Body of pancreas (tissue), 4 donors: Measurements from ENCODE around the gene EIF5B. TPM values are rescaled to one million over a fixed set of nuclear protein-coding genes. Genes with fewer than 3 reads are reported as not detected.

Experiments used
- ATAC-seq: fragments of 150-250 bp; one replicate; pipeline ENCODE4 v1.9.1; 2016
- DNase-seq, 4 donors: peaks; one replicate each; pipeline ENCODE4 v3.0.0-alpha.2; 2019
- H3K27ac ChIP-seq, 4 donors: fragments of 200-600 bp; sonication (generic); 1 replicate in 3 of 4; 2 replicates in 1 of 4; pipeline versions ENCODE4 v1.5.1 to v1.6.1; 2016 to 2019; ENCODE audit warnings: mild to moderate bottlenecking in 1 of 4, mixed read lengths in 1 of 4, moderate library complexity in 1 of 4
- H3K27me3 ChIP-seq, 2 donors: fragments of 200-600 bp; sonication (generic); one replicate each; pipeline ENCODE4 v1.6.0; 2016; ENCODE audit warnings: mild to moderate bottlenecking in 1 of 2
- H3K36me3 ChIP-seq, 2 donors: fragments of 200-600 bp; sonication (generic); replicated peaks in 1 of 2; 2 replicates each; pipeline ENCODE4 v1.5.1; 2016; ENCODE audit warnings: low read depth in 2 of 2; ENCODE audit not compliant: insufficient read depth in 1 of 2
- H3K4me1 ChIP-seq: fragments of 200-600 bp; sonication (generic); one replicate; pipeline ENCODE4 v1.6.0; 2016
- H3K4me3 ChIP-seq, 2 donors: fragments of 200-600 bp; sonication (generic); 1 replicate in 1 of 2; 2 replicates in 1 of 2; pipeline ENCODE4 v1.5.1; 2016 to 2019
- H3K9me3 ChIP-seq, 3 donors: fragments of 200-600 bp; sonication (generic); 1 replicate in 2 of 3; 2 replicates in 1 of 3; pipeline ENCODE4 v1.5.1; 2016
- POLR2A ChIP-seq, 3 donors: fragments of 450-650 bp; IDR thresholded peaks; one replicate each; pipeline ENCODE4 v1.6.1; 2016; ENCODE audit warnings: antibody characterized with exemption in 3 of 3, mild to moderate bottlenecking in 2 of 3
- WGBS, 2 donors: methylation state at CpG; one replicate each; pipeline ENCODE4 v1.1.5; 2017; 5-methylcytosine and 5-hydroxymethylcytosine counted together
- intact Hi-C: fragments of 100-400 bp; cut with DNase I; formaldehyde crosslinking; loops from one replicate; pipeline ENCODE4 v1.15.1; 2023
- total RNA-seq, 2 donors: library from RNA; depleted of rRNA; stranded (reverse); fragments of >200 nt; gene quantifications; one replicate each; pipeline ENCODE4 v1.1.0, GENCODE V29; 2016
- TF ChIP-seq, protein P1 (sequence below), 7 experiments: fragments of 450-650 bp in 4 of 7; fragments of 200-600 bp in 3 of 7; sonication (generic) in 3 of 7; IDR thresholded peaks; one replicate each; pipeline ENCODE4 v1.5.1; 2016 to 2019; ENCODE audit warnings: antibody characterized with exemption in 7 of 7

EIF5B gene
- total RNA-seq, 2 donors from 2014 or later: 26.7 to 31.0 TPM

- Histone ChIP-seq H3K27ac (no peak overlapping the region), H3K27me3 (no peaks in the 10 kb centered on the region), H3K9me3 (no peaks in the 10 kb centered on the region), H3K4me3 (no peak overlapping the region), H3K4me1 (peaks cover 10% of the 10 kb centered on the region), H3K36me3 (peaks cover 0 to 37% of the 10 kb centered on the region in 2 donors)
- TF ChIP-seq, protein P1, sequence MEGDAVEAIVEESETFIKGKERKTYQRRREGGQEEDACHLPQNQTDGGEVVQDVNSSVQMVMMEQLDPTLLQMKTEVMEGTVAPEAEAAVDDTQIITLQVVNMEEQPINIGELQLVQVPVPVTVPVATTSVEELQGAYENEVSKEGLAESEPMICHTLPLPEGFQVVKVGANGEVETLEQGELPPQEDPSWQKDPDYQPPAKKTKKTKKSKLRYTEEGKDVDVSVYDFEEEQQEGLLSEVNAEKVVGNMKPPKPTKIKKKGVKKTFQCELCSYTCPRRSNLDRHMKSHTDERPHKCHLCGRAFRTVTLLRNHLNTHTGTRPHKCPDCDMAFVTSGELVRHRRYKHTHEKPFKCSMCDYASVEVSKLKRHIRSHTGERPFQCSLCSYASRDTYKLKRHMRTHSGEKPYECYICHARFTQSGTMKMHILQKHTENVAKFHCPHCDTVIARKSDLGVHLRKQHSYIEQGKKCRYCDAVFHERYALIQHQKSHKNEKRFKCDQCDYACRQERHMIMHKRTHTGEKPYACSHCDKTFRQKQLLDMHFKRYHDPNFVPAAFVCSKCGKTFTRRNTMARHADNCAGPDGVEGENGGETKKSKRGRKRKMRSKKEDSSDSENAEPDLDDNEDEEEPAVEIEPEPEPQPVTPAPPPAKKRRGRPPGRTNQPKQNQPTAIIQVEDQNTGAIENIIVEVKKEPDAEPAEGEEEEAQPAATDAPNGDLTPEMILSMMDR (IDR thresholded peaks at IDR 0.05): no peak
- no peak for TF ChIP-seq POLR2A (IDR thresholded peaks at IDR 0.05)
- 87 to 91% methylated on average over 4 of the region's 4 CpGs for WGBS, 2 donors
- intact Hi-C loops: no loop called here
- DNase-seq: no peak
- no peak for ATAC-seq
These were observed 64.7 kb downstream of the EIF5B start for GRCh38 chr2:99401841-99402240.

- no peak for TF ChIP-seq POLR2A (IDR thresholded peaks at IDR 0.05)
- TF ChIP-seq, protein P1 (IDR thresholded peaks at IDR 0.05): no peak
- H3K27me3 ChIP-seq: no peaks in the 10 kb centered on the region
- no peaks in the 10 kb centered on the region for H3K9me3 ChIP-seq
- H3K4me1 ChIP-seq: peaks cover 10% of the 10 kb centered on the region
- H3K27ac ChIP-seq: no peak overlapping the region
- no peak for DNase-seq
- no peak for ATAC-seq
- intact Hi-C loops: no loop called here
- peaks cover 0 to 30% of the 10 kb centered on the region in 2 donors for H3K36me3 ChIP-seq
- H3K4me3 ChIP-seq: no peak overlapping the region
These were observed 65.9 kb downstream of the EIF5B start for GRCh38 chr2:99403084-99403483.

GRCh38 chr2:99403524-99403923 lies 66.3 kb downstream of the EIF5B start:
- DNase-seq: no peak
- WGBS, 2 donors: 81 to 87% methylated on average over 4 of the region's 4 CpGs
- no peaks in the 10 kb centered on the region for H3K9me3 ChIP-seq
- intact Hi-C loops: no loop called here
- no peaks in the 10 kb centered on the region for H3K27me3 ChIP-seq
- H3K4me3 ChIP-seq: no peak overlapping the region
- no peak for TF ChIP-seq POLR2A (IDR thresholded peaks at IDR 0.05)
- TF ChIP-seq, protein P1 (IDR thresholded peaks at IDR 0.05): no peak
- peaks cover 10% of the 10 kb centered on the region for H3K4me1 ChIP-seq
- peaks cover 0 to 26% of the 10 kb centered on the region in 2 donors for H3K36me3 ChIP-seq
- ATAC-seq: no peak
- no peak overlapping the region for H3K27ac ChIP-seq

DNA sequence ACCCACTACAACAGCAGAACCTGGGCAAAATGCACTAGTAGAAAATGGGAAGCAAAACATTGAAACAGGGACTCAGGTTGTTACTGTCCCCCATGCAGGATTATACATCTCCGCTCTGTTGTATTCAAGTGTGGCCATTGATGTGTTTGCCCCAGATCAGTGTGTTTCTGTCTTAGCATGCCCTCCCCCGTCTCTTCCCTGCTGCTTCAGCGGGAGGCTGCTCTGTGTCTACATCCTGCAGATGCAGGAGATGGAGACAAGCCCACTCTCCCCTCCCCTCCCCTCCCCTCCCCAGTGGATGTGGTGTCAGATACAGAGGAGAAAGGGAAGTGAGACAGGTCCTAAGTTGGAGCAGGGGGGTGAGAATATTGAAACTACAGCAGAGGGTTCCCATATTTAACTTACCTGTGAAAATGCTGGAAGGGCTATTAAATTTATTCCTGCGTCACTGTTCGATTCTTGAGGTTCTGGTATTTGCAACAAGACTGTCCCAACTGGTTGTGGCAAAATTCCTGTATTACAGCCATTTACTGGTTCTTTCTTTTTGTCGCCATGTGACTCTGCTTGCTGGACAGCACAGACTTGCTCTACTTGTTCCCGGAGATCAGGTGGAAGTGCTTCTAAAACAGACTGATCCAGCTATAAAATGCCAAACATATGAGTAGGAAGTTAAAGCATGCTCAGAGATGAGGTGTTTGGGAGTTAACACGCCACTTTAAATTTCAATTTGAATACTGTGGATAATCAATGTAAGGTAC lies 67.0 kb downstream of the EIF5B start:
- no peak for ATAC-seq
- WGBS, 2 donors: 80 to 84% methylated on average over 8 of the region's 8 CpGs

More for the DNA sequence above, 67.0 kb downstream of the EIF5B start:
- DNase-seq: no peak
- no peak overlapping the region for H3K27ac ChIP-seq
- H3K4me1 ChIP-seq: peaks cover 10% of the 10 kb centered on the region
- H3K4me3 ChIP-seq: no peak overlapping the region
- intact Hi-C loops: no loop called here
- no peaks in the 10 kb centered on the region for H3K27me3 ChIP-seq
- H3K9me3 ChIP-seq: no peaks in the 10 kb centered on the region
- TF ChIP-seq, protein P1 (IDR thresholded peaks at IDR 0.05): no peak
- no peak for TF ChIP-seq POLR2A (IDR thresholded peaks at IDR 0.05)
- H3K36me3 ChIP-seq: peaks cover 0 to 21% of the 10 kb centered on the region in 2 donors
